ENCODE data around the gene C7.

GRCh38 chr5:40995801-40996586 lies 86.7 kb downstream of the C7 start:
- TF ChIP-seq CTCF (IDR thresholded peaks at IDR 0.05) (no peak), POLR2A (IDR thresholded peaks at IDR 0.05) (no peak)

All from body of pancreas (tissue), 4 donors.